NCI-H187 (cell line): ENCODE measurements around the gene IPO13.
A peak's percentile ranks its signal among the peaks of the same experiment; 100 is the strongest.

Experiments used
- DNase-seq, 2 experiments: peaks; one replicate each; lab custom pipeline; 2025; lab: John Stamatoyannopoulos, UW

IPO13 gene

DNA sequence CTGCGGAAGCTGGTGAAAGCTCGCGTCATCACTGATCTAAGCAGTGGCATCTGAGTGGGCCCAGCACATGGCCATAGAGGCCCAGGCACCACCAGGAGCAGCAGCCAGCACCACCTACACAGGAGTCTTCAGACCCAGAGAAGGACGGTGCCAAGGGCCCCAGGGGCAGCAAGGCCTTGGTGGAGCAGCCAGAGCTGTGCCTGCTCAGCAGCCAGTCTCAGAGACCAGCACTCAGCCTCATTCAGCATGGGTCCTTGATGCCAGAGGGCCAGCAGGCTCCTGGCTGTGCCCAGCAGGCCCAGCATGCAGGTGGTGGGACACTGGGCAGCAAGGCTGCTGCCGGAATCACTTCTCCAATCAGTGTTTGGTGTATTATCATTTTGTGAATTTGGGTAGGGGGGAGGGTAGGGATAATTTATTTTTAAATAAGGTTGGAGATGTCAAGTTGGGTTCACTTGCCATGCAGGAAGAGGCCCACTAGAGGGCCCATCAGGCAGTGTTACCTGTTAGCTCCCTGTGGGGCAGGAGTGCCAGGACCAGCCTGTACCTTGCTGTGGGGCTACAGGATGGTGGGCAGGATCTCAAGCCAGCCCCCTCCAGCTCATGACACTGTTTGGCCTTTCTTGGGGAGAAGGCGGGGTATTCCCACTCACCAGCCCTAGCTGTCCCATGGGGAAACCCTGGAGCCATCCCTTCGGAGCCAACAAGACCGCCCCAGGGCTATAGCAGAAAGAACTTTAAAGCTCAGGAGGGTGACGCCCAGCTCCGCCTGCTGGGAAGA lies 16.4 kb upstream of the IPO13 start:
- no peak for DNase-seq

DNA sequence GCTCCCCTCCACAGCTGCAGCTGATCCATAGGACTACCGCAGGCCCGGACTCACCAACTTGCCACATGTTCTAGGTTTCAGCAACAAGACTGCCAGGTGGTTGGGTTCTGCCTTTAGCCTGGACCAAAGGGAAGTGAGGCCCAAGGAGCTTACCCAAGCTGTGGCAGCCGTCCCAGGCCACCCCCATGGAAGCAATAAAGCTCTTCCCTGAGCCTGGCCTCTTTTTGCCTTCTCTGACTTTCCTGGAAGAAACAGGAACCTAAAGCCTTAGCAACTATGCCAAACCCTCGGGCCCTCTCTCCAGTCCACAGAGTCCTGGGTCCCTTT lies 15.8 kb upstream of the IPO13 start:
- no peak for DNase-seq

DNA sequence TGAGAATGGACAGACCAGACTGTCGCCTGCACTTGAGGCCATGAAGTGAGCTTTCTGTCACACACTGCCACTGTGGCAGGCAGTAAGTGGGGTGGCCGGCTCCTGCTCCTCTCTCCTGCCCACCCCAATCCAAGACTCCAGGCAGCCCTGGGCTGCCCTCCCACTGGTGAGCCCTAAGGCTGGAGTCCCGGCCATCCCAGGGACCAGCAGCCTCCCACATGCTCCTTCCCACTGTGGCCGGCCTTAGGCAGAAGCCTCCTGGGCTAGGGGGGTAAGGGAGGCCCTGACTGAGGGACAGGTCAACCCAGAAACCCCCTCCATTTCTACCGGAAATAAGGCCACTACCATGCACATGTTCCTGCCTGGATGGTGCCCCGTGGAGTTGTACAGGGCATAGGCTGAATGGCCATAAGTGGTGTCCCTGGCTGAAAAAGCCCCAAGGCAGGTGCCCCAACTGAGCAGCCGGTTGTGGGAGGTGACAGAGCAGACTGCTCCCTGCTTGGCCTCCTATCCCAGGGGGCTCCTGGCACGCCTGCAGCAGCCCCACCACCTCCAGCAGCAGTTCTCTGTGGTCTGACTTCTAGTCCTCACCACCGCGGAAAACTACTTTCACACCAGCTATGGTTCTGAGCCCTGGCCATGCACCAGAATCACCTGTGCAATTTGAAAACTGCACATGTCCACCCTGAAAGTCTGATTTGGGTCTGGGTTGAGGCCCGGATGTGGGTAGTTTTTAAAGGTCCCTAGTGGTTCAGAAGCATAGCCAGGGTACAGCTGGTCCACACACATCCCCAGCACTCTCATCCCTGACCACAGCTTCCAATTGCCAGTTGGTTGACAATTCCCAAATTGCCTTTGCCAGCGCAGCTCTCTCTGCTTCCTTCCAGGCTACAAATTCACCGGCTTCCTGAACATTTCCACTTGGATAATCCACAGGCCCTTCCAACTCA lies 14.8 kb upstream of the IPO13 start:
- no peak for DNase-seq

DNA sequence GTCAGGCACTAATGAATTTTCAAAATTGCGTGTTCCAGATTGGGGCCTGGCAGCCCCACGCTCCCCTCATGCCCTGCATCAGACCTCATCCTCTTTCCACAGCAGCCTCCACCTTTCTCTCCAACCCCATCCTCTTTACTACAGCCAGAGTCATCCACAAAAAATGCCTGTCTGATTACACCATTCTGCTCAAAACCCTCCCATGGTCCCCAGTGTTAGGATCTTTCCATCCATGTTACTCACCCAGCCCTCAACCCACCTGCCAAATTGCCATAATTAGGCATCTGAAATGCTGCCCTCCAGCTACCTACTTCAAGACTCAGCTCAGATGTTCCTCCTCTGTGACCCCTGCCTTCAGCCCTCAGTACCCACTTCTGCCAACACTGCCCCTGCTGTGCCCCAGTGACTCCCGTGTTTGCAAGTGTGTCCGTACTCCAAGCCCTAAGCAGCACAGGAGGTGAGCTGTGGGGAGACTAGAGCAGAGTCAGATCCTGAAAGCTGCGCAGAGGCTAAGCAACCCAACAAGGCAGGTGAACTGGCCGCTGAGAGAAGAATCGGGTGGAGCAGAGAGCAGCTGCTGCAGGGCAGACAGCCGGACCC lies 13.9 kb upstream of the IPO13 start:
- no peak for DNase-seq

DNA sequence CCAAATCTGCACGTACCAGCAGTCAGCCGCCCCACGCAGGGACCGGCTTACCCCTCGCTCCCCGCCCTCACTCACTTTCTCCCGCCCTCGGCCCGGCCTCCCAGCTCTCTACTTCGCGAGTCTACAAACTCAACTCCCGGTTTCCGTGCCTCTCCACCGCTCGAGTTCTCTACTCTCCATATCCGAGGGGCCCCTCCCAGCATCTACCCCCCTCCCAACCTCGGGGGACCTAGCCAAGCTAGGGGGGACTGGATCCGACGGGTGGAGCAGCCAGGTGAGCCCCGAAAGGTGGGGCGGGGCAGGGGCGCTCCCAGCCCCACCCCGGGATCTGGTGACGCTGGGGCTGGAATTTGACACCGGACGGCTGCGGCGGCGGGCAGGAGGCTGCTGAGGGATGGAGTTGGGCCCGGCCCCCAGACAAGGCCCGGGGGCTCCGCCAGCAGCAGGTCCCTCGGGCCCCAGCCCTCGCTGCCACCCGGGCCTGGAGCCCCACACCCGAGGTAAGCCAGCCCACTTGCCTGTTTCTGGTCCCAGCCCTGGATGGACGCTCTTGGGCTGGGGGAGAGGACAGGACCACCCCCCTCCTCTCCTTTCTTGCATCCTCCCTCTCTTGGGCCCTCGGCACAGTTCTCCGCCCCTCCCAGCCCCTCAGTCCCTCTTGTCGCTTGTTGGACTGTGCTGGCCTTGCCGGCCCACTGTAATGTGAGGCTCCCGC lies 13.2 kb upstream of the IPO13 start, which contains the start of gene ARTN:
ARTN (plus strand) TSS at position 416 of the 715 bp plus-strand sequence. CDS start 1,856 bp downstream, outside the sequence.
- no peak for DNase-seq

DNA sequence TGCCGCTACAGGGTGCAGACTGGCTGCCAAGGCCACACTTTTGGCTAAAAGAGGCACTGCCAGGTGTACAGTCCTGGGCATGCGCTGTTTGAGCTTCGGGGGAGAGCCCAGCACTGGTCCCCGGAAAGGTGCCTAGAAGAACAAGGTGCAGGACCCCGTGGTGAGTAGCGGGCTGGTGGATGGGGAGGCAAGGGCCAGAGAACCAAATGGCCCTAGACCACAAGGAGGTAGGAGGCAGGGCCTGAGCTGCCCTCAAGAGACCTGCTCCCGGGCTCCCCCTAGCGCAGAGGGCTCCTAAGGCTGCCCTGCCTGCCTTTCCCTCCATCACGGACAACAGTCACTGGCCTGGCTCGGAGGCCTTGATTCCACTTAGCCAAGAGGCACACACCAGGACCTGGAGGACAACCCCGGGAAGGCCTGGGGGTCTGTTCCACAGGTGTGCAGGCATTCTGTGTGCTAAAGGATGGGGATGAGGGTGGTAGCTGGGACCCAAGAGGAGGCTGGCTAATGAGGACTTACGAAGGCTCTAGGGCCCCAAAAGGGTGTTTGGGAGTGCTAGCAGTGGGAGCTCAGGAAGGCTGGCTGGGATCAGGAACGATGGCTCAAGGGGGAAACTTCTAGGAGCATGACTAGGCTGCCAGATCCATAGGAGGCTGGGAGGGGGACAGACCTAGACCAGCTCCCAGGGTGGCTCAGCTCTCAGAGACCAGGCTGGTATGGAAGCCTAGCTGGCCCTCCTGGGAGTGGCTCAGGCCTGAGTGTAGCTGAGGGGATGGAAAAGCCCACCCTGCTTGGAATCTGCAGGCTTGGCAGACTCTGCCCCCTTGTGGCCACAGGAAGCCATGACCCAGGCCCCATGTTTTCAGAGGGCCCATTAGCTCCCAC lies 12.4 kb upstream of the IPO13 start:
- DNase-seq: peak in 1 of 2 experiments; percentile 36

DNA sequence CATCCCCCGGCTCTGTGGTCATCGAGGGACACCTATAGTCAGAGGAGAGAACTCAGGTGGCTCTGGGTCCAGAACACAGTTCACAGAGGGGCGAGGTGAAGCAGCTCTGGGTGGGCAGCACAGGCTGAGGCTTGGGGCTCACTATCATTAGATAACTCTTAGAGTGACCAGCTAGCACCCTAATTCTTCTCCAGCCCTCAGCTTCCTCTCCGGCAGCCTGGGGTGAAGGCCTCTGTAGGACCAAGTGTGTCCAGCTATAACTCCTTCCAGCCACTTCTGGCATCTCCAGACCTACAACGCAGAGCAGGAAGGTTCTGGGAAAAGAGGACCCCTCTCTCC lies 11.8 kb upstream of the IPO13 start:
- no peak for DNase-seq

DNA sequence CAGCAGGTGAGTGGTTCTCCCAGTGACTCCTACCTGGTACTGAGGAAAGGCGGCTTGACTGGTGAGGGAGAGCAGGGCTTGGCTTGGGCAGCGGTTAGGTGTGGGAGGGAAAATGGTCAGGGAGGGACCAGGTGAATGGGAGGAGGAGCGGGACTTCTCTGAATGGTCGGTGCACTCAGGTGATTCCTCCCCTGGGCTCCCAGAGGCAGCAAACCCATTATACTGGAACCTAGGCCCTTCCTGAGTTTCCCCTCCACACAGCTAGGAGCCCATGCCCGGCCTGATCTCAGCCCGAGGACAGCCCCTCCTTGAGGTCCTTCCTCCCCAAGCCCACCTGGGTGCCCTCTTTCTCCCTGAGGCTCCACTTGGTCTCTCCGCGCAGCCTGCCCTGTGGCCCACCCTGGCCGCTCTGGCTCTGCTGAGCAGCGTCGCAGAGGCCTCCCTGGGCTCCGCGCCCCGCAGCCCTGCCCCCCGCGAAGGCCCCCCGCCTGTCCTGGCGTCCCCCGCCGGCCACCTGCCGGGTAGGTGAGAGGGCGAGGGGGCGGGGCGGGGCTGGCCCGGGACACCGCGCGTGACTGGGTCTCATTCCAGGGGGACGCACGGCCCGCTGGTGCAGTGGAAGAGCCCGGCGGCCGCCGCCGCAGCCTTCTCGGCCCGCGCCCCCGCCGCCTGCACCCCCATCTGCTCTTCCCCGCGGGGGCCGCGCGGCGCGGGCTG lies 10.9 kb upstream of the IPO13 start:
- DNase-seq: no peak

DNA sequence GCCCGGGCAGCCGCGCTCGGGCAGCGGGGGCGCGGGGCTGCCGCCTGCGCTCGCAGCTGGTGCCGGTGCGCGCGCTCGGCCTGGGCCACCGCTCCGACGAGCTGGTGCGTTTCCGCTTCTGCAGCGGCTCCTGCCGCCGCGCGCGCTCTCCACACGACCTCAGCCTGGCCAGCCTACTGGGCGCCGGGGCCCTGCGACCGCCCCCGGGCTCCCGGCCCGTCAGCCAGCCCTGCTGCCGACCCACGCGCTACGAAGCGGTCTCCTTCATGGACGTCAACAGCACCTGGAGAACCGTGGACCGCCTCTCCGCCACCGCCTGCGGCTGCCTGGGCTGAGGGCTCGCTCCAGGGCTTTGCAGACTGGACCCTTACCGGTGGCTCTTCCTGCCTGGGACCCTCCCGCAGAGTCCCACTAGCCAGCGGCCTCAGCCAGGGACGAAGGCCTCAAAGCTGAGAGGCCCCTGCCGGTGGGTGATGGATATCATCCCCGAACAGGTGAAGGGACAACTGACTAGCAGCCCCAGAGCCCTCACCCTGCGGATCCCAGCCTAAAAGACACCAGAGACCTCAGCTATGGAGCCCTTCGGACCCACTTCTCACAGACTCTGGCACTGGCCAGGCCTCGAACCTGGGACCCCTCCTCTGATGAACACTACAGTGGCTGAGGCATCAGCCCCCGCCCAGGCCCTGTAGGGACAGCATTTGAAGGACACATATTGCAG lies 10.2 kb upstream of the IPO13 start:
- DNase-seq: no peak

DNA sequence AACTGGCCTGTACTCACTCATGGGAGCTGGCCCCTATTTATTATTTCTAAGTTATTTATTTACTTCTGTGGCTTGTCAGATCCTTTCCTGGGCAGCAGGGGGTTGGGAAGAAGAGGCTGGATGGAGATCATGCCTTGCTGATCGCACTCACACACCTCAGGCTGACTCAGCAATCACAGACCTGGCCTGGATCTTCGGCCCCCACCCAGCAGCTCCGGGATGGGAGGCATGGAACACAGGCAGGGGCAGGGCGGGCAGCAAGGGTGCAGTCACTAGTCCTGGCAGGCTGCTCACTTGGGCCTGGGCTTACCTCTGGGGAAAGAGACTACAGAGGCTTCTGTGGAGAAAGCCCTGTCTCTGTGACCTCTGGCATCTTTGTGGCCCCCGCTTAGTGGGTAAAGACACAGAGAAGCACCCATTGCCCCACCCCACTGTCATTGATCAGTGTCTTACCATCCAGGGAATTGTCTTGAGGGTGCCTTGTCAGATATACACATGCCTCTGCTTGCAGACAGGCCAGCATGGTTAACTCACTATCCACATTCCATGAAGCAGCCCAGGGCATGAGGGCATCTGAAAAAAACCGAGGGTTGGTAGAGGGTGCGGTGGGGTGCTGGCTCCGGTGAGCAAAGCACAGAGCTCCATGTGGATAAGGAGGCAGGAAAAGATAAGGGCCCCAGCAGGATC lies 9.4 kb upstream of the IPO13 start:
- no peak for DNase-seq

DNA sequence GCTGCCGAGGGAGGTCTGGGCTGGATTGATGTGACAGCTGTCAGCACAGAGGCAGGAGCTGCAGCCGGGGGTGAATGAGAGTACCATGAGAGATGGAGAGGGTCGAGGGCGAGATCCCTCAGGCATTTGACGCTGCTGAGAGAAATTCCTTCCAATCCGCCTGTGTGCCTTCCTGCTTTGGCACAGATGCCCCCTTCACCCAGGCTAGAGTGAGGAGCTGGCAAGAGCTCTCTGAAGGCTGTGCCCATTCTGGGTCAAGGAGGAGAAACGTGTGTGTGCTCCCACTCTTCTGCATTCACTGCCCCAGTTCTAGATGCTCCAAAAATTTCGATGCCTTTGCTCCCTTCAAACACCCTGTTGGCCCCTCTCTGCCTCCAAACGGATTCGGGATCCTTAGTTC lies 8.4 kb upstream of the IPO13 start:
- DNase-seq: no peak

DNA sequence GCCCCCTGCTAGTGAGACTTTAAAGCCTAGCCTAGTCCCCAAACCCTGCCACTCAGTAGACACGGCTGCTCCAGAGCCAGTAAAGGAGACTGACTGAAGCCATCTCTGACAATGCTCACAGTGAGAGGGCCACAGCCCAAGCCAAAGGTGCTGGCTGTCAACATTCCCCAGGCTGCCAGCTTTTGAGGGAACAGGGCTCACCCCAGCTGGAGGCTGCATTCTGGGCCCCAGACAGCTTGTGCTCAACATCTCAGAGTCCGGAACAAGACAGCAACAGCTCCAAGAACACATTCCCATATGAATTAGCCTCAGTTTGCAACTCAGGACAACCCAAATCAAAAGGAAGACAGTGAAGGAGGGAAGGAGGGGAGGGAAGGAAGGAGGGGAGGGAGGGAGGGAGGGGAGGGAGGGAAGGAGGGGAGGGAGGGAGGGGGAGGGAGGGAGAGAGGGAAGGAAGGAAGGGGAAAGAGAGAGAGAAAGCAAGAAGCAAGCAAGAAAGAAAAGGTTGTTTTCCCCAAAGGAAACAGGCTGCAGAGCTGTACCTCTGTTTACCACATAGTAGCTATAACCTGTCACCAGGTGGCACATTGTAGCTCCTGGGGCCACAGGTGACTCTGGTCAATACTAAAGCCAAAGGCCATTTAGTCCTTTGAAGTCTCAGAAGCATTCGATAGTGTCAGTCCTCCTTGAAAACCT lies 7.7 kb upstream of the IPO13 start:
- no peak for DNase-seq

DNA sequence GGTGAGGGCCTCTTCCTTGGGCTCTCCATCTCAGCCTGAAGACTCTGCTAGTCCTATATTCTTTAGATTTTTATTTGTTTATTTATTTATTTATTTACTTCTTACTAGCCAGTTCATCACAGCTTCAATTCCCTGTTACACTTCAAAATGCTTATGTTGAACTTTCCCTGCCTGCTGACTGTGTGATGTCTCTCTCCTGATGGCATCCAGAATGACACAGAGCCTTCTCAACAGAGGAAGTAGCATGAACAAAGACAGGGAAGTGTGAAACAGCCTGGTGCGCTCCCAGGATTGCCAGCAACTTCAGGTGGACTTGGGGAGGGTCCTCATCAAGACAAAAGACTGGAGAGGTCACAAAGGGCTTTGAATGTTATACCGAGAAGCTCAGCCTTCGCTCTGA lies 4.3 kb upstream of the IPO13 start:
- no peak for DNase-seq

DNA sequence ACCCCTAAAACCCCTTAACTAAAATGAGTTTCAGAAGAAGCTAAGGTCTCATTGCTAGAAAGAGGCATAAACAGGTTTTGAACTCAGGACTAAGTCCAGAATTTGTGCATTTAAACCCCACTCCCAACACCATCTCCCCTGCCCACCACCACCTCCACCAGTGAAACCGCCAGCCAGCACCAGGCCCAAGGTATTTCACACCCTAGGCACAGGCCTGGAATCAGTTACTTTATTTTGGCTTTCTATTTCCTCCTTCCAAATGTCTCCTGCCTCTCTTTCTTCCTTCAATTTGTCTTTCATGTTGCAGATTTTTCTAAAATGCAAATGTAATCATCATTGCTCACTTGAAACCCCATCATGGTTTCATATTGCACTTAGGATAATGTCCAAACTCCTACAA lies 1.9 kb upstream of the IPO13 start:
- no peak for DNase-seq

DNA sequence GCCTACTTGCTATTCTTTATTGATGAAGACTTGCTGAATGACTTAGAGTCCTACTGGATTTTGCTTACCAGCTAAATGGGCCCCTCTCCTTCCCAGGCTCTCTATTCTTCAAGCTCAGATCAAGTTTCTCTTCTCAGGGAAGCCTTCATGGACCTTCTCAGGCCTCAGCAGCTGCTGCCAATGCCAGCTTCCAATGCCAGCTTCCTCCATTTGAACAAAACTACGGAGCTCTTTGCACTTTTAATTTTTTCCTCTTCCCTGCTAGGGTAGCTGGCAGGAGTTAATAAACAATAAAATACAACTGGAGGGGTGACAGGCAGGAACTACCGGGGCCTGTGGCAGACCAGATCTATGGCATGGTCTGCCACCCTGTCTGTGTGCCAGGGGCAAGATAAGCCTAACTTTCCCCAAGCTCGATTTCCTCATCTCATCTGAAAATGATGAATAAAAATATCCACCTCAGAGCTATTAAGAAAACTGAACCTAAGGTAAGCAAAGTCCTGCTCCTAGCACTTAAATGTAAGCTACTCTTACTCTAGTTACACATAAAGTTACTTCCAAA lies 995 bp upstream of the IPO13 start:
- no peak for DNase-seq

DNA sequence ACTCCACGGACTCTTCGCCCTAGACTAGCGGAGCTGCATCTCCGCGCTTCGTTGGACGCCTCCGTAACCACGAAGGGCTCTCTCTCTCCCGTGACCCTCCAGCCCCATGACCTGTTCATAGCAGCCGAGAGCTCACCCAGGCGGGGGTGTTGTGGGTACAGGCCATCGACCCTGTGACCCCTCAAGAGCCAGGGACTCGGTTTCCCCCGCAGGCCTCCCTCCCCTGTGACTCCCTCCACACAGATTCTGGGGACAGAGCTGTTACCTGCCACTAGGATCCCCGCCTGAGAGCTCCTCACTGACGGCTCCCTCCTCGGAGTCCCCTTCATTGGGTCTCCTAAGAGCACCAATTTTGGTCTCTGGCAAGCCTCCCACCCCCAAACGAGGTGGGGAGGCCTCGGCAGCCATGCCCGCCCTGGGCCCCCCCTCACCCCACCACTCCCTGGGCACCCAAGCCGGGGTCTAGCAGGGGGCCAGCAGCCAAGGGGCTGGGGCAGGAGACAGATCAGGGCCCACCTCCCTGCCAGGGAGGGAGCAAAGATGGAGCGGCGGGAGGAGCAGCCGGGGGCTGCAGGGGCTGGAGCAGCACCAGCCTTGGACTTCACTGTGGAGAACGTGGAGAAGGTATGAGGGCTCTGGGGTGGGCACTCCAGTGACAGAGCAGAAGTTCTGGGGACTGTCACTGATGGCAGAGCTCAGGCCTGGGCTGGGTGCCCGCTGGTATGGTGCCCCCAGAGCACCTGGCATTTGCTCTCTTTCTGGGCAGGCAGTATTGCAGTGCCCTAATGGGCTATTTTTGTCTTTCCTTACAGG lies 517 bp downstream of the IPO13 start:
- DNase-seq: no peak

DNA sequence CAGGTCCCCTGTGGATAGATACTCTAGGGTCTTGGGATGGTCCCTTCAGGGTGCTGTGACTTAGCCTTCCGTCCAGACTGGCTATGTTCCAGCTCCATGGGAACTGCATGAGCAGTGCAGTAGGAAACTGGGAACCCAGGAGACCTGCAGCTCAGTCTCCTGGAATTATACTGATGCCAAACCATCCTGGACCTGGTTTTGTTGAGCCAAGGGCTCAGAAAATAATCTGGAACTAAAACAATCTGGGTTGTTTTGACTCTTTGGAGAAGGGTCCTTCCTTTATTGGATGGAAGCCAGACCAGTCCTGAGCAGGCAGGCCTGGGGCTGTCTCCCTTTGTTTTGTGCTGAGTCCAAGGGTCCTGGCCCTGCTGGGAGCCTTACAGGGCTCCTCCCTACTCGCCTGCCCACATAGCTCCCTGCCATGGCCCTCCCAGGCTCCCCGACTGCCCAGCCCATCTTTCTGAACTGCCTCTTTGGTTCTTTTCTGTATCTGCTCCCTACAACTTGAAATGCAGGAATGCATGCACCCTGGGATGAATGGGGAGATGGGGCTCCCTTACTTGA lies 1.2 kb downstream of the IPO13 start:
- no peak for DNase-seq
